NCI-H1436 treated with DMSO at 0.1 percent for 48 hours (cell line): ENCODE data around the gene AATF.
A peak's percentile ranks its signal among the peaks of the same experiment; 100 is the strongest.

Experiments used
- DNase-seq: peaks from one replicate; lab custom pipeline; 2025; lab: John Stamatoyannopoulos, UW

Gene AATF

DNA sequence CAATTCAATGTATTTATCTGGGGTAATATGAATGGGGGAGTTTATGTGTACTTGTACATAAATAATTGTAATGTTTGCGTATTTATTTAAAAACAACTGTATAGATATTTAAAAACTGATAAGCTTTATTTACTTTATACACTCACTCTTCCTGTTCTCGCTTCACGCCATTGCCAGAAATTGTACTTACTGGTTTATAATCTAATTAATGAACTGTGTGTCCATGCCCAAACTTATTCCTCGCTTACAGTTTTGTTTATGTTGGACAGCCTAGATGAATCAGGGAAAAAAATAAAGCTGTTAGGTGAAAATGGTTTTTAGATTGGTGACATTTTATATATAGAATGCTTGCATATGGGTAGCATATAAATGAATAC, 30.8 kb downstream of the AATF start:
- DNase-seq: no peak

DNA sequence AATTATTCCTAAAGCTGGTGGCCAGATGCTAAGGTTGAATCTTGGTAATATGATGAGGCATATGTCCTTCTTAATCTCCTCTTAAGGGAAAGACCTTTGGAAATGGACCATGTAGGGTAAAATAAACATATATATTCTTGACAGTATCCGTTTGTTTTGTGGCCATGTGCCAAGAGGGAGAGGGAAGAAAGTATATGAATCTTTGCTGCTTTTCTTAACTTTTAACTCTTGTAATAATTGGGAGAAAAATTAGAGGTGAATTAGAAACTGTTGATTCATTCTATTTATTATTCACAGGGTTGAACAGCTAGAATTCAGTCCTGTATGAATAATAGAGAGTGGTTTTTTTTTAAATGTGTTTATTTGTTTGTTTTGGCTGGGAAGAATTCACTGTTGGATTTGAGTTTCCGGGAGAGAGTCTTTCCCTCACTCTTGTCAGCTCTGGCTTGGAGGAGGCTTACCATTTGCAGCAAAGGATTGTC, 31.6 kb downstream of the AATF start:
- no peak for DNase-seq

DNA sequence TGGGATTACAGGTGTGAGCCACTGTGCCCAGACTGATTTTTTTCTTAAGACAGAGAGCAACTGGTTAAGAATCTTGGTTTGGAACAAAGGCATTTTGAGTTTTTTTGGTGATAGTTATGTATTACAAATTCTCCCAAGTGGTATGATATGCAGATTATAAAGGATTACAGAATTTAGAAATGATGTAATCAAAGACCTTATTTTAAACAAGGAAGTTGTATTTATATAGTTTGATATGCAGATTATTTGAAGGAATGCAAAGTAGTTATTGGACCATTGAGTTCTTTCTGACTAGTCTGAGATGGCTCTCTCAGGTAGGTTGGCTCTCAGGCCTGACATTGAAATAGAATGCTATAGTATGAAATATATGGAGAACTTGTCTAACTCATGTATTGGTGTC, 34.9 kb downstream of the AATF start:
- DNase-seq: no peak

DNA sequence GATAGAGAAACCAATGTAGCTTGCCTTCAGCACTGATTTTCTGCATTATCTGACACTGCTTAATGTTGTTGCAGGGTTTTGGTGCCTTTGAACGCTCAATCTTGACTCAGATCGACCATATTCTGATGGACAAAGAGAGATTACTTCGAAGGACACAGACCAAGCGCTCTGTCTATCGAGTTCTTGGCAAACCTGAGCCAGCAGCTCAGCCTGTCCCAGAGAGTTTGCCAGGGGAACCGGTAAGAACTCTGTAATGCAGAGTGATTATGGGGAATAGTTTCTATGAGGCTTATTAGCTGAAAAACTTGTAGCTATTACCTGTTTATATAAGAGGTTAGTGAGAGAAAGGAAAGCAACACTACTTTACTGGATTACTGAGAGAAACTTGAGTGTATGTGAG, 40.4 kb downstream of the AATF start:
- no peak for DNase-seq

GRCh38 chr17:36992701-36993100, 43.9 kb downstream of the AATF start:
- no peak for DNase-seq

- peak; percentile 61 for DNase-seq
Measured at GRCh38 chr17:36993227-36993626, 44.5 kb downstream of the AATF start.

GRCh38 chr17:36994438-36994837, 45.7 kb downstream of the AATF start:
- DNase-seq: no peak

- no peak for DNase-seq
Measured at GRCh38 chr17:36999471-36999870, 50.7 kb downstream of the AATF start.

- DNase-seq: no peak
Measured at GRCh38 chr17:37016780-37017179, 68.0 kb downstream of the AATF start.

GRCh38 chr17:37017404-37017803, 68.7 kb downstream of the AATF start:
- no peak for DNase-seq

GRCh38 chr17:37019117-37019740, 70.5 kb downstream of the AATF start:
- DNase-seq: peak; percentile 76

GRCh38 chr17:37019741-37020129, 71.0 kb downstream of the AATF start:
- DNase-seq: no peak

DNA sequence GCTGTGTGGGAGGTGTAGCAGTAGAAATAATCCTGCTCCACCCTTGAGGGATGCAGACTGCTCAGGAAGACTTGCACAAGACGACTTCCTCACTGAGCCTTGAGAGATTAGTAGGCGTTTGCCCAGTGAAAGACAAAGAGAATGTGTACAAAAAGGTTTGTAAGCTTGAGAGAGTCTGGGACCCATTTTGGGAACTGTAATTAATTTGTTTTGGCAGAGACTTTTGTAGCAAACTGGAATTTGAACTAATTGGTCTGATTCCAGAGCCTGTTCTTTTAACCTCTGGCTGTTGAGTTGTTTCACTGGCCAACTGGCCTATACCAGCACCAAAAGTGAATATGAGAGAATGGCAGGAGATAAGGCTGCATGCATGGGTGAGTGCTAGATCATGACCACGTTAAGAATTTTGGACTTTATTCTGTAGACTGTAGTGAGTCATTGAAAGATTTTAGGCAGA, 75.5 kb downstream of the AATF start:
- no peak for DNase-seq

GRCh38 chr17:37025238-37025637, 76.5 kb downstream of the AATF start:
- DNase-seq: no peak

DNA sequence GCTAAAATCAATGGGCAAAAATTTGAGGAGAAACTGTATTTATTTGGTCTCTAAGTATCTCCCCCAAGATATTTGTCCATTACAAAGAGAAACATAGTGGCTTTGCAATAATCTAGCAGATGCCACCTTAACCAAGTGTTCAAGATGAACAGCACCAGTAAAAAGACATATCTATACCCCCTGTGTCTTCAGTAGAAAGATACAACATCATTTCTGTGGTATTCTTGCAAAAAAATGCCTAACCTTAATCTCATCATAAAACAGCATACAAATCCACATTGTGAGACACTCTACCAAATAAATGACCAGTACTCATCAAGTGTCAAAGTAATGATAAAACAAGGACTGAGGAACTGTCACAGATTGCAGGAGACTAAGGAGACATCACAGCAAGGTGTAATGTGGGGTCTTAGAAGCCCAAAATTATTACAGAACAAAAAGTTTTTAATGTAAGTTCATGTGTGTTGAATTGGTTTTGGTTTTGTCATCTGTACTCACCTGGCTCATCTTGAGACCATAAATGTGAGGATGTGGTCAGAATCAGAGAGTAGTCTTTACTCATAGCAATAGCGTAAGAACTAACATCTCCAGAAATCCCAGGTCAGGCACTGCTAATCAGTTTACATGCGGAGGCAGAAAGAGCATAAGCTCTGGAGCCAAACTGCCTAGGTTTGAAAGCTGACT, 77.2 kb downstream of the AATF start:
- DNase-seq: no peak

- DNase-seq: no peak
Measured at GRCh38 chr17:37026531-37026869, 77.7 kb downstream of the AATF start.

- DNase-seq: no peak
Measured at GRCh38 chr17:37028040-37028439, 79.3 kb downstream of the AATF start.

GRCh38 chr17:37031493-37032083, 82.8 kb downstream of the AATF start:
- no peak for DNase-seq

DNA sequence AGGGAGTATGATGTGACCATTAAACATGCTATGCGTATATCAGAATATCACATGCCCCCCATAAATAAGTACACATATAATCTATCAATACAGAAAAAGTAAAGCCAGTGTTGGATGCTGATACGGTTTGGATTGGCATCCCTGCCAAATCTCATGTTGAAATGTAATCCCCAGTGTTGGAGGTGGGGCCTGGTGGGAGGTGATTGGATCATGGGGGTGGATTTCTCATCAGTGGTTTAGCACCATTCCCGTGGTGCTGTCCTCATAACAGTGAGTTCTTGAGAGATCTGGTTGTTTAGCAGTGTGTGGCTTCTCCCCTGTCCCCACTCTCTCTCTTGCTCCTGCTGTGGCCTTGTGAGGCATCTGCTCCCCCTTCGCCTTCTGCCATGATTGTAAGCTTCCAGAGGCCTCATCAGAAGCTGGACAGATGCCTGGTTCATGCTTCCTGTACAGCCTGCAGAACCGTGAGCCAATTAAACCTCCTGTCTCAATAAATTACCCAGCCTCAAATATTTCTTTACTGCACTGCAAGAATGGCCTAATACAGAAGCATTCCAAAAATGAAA, 88.9 kb downstream of the AATF start:
- DNase-seq: no peak

GRCh38 chr17:37039269-37039668, 90.5 kb downstream of the AATF start:
- DNase-seq: peak; percentile 62

DNA sequence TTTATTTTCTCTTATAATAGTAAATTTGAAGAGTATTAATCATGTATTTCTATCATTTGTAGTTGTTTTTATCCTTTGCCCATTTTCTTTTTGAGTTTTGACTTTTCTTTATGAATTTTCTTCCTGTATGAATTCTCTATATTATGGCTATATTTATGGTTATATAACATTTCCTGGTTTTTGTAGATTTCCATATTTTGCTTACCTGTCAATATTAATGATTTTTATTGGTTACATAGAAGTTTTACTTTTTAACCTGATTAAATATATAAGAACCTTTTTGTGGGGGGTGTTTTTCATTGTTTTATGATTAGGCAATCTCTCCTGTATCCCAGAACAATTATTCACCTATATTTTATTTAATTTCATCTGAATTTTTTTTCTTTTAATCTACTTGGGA, 93.2 kb downstream of the AATF start:
- DNase-seq: no peak

- no peak for DNase-seq
Measured at GRCh38 chr17:37043201-37043600, 94.4 kb downstream of the AATF start.

- no peak for DNase-seq
Measured at GRCh38 chr17:37045351-37045922, 96.7 kb downstream of the AATF start.
